ENCODE results near the gene CLDN3.

DNA sequence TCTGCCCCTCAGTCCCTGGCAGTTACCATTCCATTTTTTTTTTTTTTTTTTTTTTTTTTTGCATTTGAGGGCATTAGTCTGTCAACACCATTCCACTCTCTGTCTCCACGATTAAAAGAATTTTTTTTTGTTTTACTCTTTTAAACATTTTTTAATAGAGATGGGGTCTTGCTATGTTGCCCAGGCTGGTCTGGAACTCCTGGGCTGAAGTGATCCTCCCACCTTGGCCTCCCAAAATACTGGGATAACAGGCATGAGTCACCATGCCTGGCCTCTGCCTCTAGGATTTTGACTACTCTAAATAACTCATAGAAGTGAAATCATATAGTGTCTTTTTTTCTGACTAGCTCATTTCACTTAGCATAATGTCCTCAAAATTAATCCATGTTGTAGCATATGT, 16.5 kb upstream of the CLDN3 start:
- TF ChIP-seq EP300 (IDR thresholded peaks at IDR 0.05; ENCODE audit: borderline replicate concordance in 1 of 2, control insufficient read depth in 1 of 2, low read depth in 2 of 2, low read length in 2 of 2) (no peak), POLR2A (IDR thresholded peaks at IDR 0.05; ENCODE audit: low read depth, low read length) (no peak), GABPA (IDR thresholded peaks at IDR 0.05; ENCODE audit: low read depth) (no peak), SUZ12 (IDR thresholded peaks at IDR 0.05; ENCODE audit: unreplicated experiment) (no peak), RAD21 (IDR thresholded peaks at IDR 0.05; ENCODE audit: insufficient read depth, low read depth, low read length) (no peak), EZH2 (IDR thresholded peaks at IDR 0.05; ENCODE audit: borderline replicate concordance, control insufficient read depth, low read depth, low read length) (no peak), POLR2AphosphoS5 (IDR thresholded peaks at IDR 0.05; ENCODE audit: low read length) (no peak), MTA2 (IDR thresholded peaks at IDR 0.05; ENCODE audit: low read depth) (no peak), FOXM1 (IDR thresholded peaks at IDR 0.05; ENCODE audit: low read depth, low read length) (no peak), CEBPB (IDR thresholded peaks at IDR 0.05; ENCODE audit: borderline replicate concordance in 1 of 2, low read depth in 2 of 2, low read length in 2 of 2) (no peak)
- TF ChIP-seq, protein P1, sequence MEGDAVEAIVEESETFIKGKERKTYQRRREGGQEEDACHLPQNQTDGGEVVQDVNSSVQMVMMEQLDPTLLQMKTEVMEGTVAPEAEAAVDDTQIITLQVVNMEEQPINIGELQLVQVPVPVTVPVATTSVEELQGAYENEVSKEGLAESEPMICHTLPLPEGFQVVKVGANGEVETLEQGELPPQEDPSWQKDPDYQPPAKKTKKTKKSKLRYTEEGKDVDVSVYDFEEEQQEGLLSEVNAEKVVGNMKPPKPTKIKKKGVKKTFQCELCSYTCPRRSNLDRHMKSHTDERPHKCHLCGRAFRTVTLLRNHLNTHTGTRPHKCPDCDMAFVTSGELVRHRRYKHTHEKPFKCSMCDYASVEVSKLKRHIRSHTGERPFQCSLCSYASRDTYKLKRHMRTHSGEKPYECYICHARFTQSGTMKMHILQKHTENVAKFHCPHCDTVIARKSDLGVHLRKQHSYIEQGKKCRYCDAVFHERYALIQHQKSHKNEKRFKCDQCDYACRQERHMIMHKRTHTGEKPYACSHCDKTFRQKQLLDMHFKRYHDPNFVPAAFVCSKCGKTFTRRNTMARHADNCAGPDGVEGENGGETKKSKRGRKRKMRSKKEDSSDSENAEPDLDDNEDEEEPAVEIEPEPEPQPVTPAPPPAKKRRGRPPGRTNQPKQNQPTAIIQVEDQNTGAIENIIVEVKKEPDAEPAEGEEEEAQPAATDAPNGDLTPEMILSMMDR (IDR thresholded peaks at IDR 0.05 in 2 of 3, conservative IDR thresholded peaks at IDR 0.05 in 1 of 3; ENCODE audit: control insufficient read depth in 2 of 3, extremely low read depth in 1 of 3, insufficient read depth in 1 of 3, low read depth in 3 of 3, low read length in 3 of 3) = no peak
- TF ChIP-seq, protein P2, sequence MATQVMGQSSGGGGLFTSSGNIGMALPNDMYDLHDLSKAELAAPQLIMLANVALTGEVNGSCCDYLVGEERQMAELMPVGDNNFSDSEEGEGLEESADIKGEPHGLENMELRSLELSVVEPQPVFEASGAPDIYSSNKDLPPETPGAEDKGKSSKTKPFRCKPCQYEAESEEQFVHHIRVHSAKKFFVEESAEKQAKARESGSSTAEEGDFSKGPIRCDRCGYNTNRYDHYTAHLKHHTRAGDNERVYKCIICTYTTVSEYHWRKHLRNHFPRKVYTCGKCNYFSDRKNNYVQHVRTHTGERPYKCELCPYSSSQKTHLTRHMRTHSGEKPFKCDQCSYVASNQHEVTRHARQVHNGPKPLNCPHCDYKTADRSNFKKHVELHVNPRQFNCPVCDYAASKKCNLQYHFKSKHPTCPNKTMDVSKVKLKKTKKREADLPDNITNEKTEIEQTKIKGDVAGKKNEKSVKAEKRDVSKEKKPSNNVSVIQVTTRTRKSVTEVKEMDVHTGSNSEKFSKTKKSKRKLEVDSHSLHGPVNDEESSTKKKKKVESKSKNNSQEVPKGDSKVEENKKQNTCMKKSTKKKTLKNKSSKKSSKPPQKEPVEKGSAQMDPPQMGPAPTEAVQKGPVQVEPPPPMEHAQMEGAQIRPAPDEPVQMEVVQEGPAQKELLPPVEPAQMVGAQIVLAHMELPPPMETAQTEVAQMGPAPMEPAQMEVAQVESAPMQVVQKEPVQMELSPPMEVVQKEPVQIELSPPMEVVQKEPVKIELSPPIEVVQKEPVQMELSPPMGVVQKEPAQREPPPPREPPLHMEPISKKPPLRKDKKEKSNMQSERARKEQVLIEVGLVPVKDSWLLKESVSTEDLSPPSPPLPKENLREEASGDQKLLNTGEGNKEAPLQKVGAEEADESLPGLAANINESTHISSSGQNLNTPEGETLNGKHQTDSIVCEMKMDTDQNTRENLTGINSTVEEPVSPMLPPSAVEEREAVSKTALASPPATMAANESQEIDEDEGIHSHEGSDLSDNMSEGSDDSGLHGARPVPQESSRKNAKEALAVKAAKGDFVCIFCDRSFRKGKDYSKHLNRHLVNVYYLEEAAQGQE (IDR thresholded peaks at IDR 0.05; ENCODE audit: low read depth, low read length) = no peak

Measured in GM12878 (cell line).